Head of caudate nucleus (tissue), 42 donors: Measurements from ENCODE around the gene SERPINB2.

Experiments used
- DNase-seq, 42 donors: peaks; one replicate each; pipeline versions ENCODE4 v3.0.0 to v3.0.0-alpha.2; 2020 to 2021; ENCODE audit warnings: mixed read lengths in 7 of 42
- intact Hi-C: fragments of 100-400 bp; cut with DNase I; formaldehyde crosslinking; loops from one replicate; pipeline ENCODE4 v1.15.0; 2022

The SERPINB2 gene

GRCh38 chr18:63887424-63887823, at the start of gene SERPINB2:
Gene SERPINB2, plus strand, starts transcription at chr18:63887705. Its CDS starts 3,740 bp downstream, at chr18:63891445.
- intact Hi-C loops = no loop called here
- no peak for DNase-seq

- intact Hi-C loops = no loop called here
- no peak for DNase-seq
Measured at GRCh38 chr18:63843008-63843407, 44.5 kb upstream of the SERPINB2 start.

GRCh38 chr18:63844254-63844653, 43.3 kb upstream of the SERPINB2 start:
- intact Hi-C loops = no loop called here
- DNase-seq = no peak

GRCh38 chr18:63848159-63848558, 39.3 kb upstream of the SERPINB2 start:
- intact Hi-C loops = no loop called here
- peak in 6 of 42 donors; percentile 4 to 30 (median 9) for DNase-seq

GRCh38 chr18:63850020-63850419, 37.5 kb upstream of the SERPINB2 start:
- peak in 20 of 42 donors; percentile 3 to 52 (median 15) for DNase-seq
- intact Hi-C loops = no loop called here

- intact Hi-C loops = no loop called here
- DNase-seq = no peak
Measured at GRCh38 chr18:63850636-63851035, 36.9 kb upstream of the SERPINB2 start.

GRCh38 chr18:63858456-63858855, 29.0 kb upstream of the SERPINB2 start:
- DNase-seq = no peak
- intact Hi-C loops = no loop called here

GRCh38 chr18:63859781-63860475, 27.6 kb upstream of the SERPINB2 start:
- DNase-seq = no peak
- intact Hi-C loops = no loop called here

GRCh38 chr18:63860531-63860930, 27.0 kb upstream of the SERPINB2 start:
- intact Hi-C loops = no loop called here
- DNase-seq = no peak

- DNase-seq = no peak
- intact Hi-C loops = no loop called here
Measured at GRCh38 chr18:63867368-63868125, 20.0 kb upstream of the SERPINB2 start.

GRCh38 chr18:63868546-63868945, 19.0 kb upstream of the SERPINB2 start:
- intact Hi-C loops = no loop called here
- DNase-seq = no peak

GRCh38 chr18:63869374-63869773, 18.1 kb upstream of the SERPINB2 start:
- no peak for DNase-seq

GRCh38 chr18:63869851-63870250, 17.7 kb upstream of the SERPINB2 start:
- peak in 2 of 42 donors; percentile 19 to 20 for DNase-seq

More at GRCh38 chr18:63869374-63869773, 18.1 kb upstream of the SERPINB2 start:
- intact Hi-C loops = no loop called here

GRCh38 chr18:63871836-63872235, 15.7 kb upstream of the SERPINB2 start:
- intact Hi-C loops = no loop called here
- DNase-seq = no peak

More at GRCh38 chr18:63869851-63870250, 17.7 kb upstream of the SERPINB2 start:
- intact Hi-C loops = no loop called here

- DNase-seq = no peak
- intact Hi-C loops = no loop called here
Measured at GRCh38 chr18:63872586-63872985, 14.9 kb upstream of the SERPINB2 start.

- DNase-seq = no peak
- intact Hi-C loops = no loop called here
Measured at GRCh38 chr18:63878343-63878742, 9.2 kb upstream of the SERPINB2 start.

- DNase-seq = no peak
Measured at GRCh38 chr18:63878925-63879324, 8.6 kb upstream of the SERPINB2 start.

GRCh38 chr18:63879709-63880108, 7.8 kb upstream of the SERPINB2 start:
- intact Hi-C loops = no loop called here
- no peak for DNase-seq

More at GRCh38 chr18:63878925-63879324, 8.6 kb upstream of the SERPINB2 start:
- intact Hi-C loops = no loop called here

- no peak for DNase-seq
- intact Hi-C loops = no loop called here
Measured at GRCh38 chr18:63881851-63882250, 5.7 kb upstream of the SERPINB2 start.

GRCh38 chr18:63882333-63883141, 5.0 kb upstream of the SERPINB2 start:
- no peak for DNase-seq
- intact Hi-C loops = no loop called here
